Activated CD4-positive, alpha-beta T cell treated with anti-CD3 and anti-CD28 coated beads, Interleukin-2, amount 50 U/mL, for 4 hours (primary cell): ENCODE results near the gene COPS9.

Source experiments
- DNase-seq, 2 experiments: peaks; one replicate each; pipeline ENCODE4 v3.0.0-alpha.2; 2020

The COPS9 gene

GRCh38 chr2:240165661-240166060, 29.6 kb upstream of the COPS9 start:
- no peak for DNase-seq

- no peak for DNase-seq
Observed at GRCh38 chr2:240165034-240165433, 28.9 kb upstream of the COPS9 start.

DNA sequence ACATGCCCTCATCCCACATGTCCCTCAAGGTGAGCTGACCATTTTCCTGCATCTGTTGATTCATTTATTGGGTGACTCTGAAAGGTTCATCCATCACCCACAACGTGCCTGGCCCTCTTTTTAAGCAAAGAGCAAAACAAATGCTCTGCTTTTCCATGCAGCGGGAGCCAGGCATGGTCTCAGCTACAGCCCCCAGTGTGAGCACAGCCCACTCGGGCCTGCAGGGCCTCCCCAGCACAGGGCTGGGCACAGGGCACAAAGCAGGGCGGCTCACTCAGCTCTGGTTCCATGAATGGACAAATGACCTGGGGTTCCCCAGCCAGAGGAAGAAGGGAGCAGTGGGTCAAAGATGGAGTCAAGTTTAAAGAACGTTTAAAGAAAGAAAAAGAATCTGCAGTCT, 28.5 kb upstream of the COPS9 start:
- no peak for DNase-seq

GRCh38 chr2:240163844-240164574, 27.9 kb upstream of the COPS9 start:
- no peak for DNase-seq

- DNase-seq = no peak
Observed at GRCh38 chr2:240162939-240163714, 27.0 kb upstream of the COPS9 start.

DNA sequence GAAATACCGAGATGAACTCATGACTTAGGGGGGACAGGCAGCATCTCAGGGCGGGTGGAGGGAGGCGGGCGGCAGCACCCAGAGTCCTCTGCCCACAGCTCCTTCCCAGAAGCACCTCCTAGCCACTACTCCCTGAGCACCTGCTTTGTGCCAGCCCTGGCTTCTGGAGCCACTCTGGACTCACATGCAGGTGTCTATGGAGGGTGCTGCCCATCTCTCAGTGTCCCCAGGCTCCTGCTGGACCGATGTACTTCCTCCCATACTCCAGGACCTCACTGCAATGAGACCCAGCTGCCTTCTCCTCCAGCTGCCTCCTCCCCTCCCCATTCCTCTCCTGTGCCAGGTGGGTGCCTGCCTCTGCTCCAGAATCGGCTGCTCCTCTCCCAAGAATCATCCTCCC, 26.4 kb upstream of the COPS9 start:
- DNase-seq = no peak

GRCh38 chr2:240162032-240162431, 25.9 kb upstream of the COPS9 start:
- DNase-seq = no peak

GRCh38 chr2:240161087-240161750, 25.1 kb upstream of the COPS9 start:
- DNase-seq = no peak

- DNase-seq = no peak
Observed at GRCh38 chr2:240160291-240161086, 24.4 kb upstream of the COPS9 start.

GRCh38 chr2:240159251-240159839, 23.2 kb upstream of the COPS9 start:
- DNase-seq = no peak

- DNase-seq = no peak
Observed at GRCh38 chr2:240157147-240157470, 21.0 kb upstream of the COPS9 start.

- DNase-seq = no peak
Observed at GRCh38 chr2:240156435-240157146, 20.5 kb upstream of the COPS9 start.

- no peak for DNase-seq
Observed at GRCh38 chr2:240155745-240156390, 19.8 kb upstream of the COPS9 start.

- DNase-seq = no peak
Observed at GRCh38 chr2:240155048-240155744, 19.1 kb upstream of the COPS9 start.

- DNase-seq = no peak
Observed at GRCh38 chr2:240154606-240155005, 18.5 kb upstream of the COPS9 start.

- no peak for DNase-seq
Observed at GRCh38 chr2:240153418-240153817, 17.3 kb upstream of the COPS9 start.

GRCh38 chr2:240151477-240152031, 15.4 kb upstream of the COPS9 start:
- no peak for DNase-seq

- DNase-seq = peak; percentile 14 to 18
Observed at GRCh38 chr2:240149943-240150784, 14.1 kb upstream of the COPS9 start.

DNA sequence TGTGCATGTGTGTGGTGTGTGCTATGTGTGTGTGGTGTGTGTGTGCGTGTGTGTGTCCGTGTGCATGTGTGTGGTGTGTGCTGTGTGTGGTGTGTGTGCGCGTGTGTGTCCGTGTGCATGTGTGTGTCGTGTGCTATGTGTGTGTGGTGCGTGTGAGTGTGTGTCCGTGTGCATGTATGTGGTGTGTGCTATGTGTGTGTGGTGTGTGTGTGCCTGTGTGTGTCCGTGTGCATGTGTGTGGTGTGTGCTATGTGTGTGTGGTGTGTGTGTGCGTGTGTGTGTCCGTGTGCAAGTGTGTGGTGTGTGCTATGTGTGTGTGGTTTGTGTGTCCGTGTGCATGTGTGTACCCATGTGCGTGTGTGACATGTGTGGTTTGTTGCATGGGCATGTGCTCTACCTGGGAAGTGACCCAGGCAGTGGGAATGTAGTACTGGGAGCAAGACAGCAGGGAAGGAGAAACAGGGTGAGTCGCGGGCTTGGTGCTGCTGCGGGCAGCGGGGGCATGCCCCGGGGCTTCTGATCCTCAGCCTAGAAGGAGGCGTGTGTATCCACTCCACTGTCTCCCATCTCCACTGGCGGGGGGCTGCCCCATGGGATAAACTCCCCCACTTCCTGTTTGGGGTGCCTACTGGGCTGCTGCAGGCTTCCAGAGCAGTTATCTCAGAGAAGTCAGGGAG, 11.9 kb upstream of the COPS9 start:
- no peak for DNase-seq
